HG03280 (cell line): ENCODE data around the gene RAVER1.
A peak's percentile ranks its signal among the peaks of the same experiment; 100 is the strongest.
"Not testable (repeated sequence)": the region's sequence is repeated elsewhere in the genome, so short reads cannot be mapped to it uniquely, and the experiment has no call there.

Experiments
- ATAC-seq: cut with Tn5 transposase; IDR thresholded peaks from one replicate; pipeline ENCODE4 v1.9.1; 2021; ENCODE audit warnings: mild to moderate bottlenecking, moderate library complexity; ENCODE audit not compliant: unreplicated experiment

The RAVER1 gene

DNA sequence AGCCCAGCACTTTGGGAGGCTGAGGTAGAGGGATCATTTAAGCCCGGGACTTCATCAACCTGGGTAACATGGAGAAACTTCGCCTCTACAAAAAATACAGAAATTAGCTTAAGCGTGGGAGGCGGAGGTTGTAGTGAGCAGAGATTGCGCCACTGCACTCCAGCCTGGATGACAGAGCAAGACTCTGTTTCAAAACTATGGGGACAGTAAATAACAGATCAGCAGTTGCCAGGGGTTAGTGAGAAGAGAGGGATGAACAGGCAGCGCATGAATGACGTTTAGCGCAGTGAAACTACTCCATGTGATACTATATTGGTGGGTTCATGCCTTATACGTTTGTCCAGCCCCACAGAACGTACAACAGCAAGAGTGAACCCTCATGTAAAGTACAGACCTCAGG, 13.2 kb upstream of the RAVER1 start:
- ATAC-seq, result no peak

DNA sequence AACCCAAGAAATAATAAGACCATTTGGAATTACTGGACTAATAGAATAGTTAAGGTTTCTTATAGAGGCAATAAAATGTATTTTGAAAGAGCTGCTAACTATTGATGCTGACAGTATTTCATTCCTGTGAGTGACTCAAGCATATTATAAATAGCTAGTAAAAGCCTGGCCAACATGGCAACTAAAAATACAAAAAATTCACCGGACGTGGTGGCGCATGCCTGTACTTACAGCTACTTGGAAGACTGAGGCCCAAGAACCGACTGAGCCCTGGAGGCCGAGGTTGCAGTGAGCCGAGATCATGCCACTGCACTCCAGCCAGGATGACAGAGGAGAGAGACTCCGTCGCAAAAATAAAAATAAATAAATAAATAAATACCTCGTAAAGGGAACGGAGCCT, 11.5 kb upstream of the RAVER1 start:
- no peak for ATAC-seq

DNA sequence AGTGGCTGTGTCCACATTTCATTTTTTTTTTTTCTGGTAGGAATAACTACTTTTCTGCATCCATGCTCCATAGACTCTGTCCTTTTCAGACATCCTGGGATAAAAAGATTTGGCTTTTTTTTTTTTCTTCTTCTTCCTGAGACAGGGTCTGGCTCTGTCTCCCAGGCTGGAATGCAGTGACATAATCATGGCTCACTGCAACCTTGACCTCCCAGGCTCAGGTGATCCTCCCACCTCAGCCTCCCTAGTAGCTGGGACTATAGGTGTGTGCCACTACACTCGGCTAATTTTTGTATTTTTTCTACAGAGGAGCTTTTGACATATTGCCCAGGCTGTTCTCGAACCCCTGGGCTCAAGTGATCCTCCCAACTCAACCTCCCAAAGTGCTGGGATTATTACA, 10.2 kb upstream of the RAVER1 start:
- ATAC-seq, result no peak

DNA sequence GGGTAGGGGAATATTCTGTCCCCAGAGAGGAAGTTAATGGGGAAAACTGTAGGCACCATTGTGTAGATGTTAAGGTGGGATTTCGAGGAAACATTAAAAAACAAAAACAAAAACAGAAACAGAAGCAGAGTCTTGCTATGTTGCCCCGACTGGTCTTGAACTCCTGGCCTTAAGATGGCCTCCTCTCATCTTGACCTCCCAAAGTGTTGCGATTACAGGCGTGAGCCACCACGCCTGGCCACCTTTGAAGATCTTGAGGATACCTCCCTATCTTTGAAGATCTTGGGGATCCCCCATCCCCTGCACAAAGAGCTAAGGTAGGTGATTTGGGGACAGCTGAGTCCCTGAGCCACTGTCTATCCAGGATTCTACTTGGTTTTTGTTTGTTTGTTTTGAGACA, 6.6 kb upstream of the RAVER1 start:
- ATAC-seq, result no peak

DNA sequence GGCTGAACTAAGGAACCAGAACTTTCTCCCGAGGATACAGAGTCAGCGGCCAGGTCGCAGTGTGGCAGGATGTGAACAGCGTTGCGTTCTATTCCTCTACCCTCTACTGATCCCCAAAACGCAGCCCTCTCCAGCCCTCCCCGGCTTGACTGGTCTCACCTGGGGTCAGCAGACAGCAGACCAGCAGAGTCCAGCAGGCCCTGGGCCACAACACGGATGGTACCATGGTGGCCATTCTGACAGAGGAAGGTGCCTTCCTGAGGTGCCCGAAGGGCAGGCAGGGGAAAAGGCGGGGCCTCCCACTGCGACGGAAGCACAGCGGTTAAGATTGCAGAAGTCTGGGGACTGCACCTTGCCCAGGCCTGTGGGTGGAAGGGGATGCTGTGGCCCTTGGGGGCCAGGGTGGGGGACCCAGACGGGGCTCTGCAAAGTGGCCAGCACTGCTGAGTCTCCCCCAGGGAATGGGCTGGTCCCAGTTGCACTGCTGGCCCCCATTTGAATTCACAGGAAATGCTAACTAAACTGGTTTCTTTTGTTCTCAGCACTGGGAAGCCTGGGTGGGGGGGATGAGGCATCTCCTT, 6.1 kb upstream of the RAVER1 start, which contains the start of gene ICAM3:
ICAM3 (minus strand) TSS at position 245 of the 581 bp plus-strand sequence; CDS start at position 235, 10 bp downstream.
- peak; percentile 56 for ATAC-seq

DNA sequence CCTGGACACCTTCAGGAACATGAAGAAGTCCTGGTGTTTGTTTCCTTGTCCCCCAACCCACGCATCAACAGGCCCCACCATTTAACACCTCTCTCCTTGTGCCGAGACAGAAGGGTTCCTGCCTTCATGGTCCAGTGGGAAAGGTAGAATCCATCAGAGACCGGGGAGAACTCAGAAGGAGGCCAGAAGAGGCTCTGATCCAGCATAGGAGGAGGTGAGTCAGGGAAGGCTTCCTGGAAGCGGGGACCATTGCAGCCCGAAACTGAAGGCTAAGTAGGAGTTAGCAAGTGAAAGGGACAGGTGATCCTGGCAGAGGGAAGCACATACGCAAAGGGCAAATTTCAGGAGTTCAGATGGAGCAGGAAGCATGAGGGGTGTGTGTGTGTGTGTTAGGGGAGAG, 5.6 kb upstream of the RAVER1 start:
- ATAC-seq, result no peak

DNA sequence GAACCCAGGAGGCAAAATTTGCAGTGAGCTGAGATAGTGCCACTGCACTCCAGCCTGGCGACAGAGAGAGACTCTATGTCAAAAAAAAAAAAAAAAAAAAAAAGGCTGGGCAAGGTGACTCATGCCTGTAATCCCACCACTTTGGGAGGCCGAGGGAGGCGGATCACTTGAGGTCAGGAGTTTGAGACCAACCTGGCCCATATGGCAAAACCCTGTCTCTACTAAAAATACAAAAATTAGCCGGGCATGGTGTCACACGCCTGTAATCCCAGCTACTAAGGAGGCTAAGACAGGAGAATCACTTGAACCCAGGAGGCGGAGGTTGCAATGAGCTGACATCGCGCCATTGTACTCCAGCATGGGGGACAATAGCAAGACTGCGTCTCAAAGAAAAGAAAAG, 3.4 kb upstream of the RAVER1 start:
- not testable (repeated sequence) for ATAC-seq

DNA sequence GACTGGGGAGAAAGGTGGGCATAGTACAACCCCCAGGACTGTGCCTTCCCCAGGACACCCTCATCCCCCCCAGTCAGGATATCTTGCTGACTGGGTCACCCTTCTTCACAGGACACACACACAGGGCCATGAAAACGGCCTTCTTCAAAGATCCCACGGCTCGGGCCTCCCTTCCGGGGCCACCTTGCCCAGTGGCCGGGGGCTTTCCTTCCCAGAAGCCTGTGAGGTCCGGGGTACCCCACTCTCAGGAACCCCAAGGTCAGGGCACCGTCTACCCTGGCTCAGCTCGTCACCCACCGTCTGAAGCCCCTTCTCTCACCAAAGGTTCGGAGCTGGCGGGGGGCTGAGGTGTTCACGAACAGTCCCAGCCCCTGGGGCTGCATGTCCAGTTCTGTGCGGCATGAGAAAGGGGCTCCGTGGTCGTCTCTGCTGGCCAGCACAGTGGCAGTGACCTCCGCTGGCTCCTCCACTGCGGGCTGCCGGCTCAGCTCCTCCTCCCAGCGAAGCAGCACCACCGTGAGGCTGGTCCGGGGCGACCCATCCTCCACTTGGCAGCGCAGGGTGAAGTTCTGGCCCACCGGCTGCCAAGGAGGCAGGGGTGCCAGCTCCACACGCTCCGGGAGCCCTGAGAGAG, 2.1 kb upstream of the RAVER1 start:
- no peak for ATAC-seq

DNA sequence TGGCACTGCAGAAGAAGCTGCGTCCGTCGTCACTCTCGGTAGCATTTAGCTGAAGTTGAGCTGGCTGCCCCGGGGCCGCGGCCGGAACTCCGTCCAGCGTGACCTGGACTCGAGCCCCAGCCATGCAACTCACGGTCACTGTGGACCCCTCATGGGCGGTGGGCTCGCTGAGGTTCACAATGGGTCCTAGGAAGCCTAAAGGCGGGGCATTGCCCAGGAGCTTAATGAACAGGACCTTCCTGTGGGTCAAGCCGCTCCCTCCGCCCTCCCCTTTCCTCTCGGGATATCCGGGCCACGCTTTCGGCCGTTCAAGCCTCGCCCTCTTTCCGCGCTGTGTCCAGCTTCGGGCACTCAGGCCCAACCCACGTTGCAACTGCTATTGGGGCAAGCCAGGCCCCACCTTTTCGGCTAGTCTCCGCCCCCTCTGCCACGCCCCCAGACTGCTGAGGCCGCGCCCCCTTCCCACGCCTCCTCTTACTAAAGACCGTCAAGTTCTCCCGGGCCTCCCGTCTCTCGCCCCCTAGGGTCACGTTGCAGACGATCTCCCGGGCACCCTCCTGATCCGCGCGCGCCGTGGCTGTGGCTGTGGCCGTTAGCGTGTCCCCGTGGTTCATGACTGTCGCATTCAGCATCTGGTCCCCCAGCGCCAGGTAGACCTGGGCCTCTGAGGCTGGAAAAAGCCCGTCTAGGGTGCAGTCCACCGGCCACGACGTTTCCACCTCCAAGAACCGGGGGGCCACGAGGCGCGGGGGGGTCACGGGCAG, 1.4 kb upstream of the RAVER1 start:
- no peak for ATAC-seq

DNA sequence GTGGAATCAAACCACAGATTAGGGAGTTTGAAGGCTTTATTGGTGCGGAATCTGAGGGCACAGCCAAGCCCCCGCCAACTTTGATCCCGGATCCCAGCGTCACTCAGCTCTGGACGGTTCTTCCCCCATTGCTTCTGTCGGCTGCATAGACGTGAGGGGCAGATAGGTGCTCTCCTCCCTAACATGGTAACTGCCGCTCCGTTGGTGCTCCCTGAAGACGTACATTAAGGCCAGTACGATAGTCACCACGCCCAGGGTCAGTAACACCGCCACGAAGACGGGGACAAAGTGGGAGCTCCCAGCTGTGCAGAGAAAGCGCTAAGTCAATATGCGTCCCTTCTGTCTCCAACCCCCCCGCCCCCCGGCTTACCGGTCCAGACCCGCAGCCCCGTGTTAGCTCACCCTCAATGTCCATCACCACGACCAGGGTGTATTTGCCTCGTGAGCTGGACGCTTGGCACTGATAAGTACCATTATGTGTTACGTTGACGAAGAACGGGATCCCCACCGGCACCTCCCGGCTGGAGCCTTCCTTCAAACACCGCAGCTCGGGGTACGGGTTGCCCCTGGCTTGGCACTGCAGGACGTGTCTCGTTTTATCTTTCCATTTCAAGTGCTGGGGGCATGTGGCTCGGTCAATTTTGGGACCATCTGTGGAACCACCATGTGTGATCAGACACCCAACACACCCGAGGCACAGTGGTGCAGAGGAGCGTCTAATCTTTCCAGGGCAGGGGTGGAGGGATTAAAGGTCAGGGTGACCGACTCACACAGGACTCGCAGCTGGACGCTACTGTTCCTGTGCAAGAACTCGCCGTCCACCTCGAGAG, 644 bp upstream of the RAVER1 start:
- no peak for ATAC-seq

DNA sequence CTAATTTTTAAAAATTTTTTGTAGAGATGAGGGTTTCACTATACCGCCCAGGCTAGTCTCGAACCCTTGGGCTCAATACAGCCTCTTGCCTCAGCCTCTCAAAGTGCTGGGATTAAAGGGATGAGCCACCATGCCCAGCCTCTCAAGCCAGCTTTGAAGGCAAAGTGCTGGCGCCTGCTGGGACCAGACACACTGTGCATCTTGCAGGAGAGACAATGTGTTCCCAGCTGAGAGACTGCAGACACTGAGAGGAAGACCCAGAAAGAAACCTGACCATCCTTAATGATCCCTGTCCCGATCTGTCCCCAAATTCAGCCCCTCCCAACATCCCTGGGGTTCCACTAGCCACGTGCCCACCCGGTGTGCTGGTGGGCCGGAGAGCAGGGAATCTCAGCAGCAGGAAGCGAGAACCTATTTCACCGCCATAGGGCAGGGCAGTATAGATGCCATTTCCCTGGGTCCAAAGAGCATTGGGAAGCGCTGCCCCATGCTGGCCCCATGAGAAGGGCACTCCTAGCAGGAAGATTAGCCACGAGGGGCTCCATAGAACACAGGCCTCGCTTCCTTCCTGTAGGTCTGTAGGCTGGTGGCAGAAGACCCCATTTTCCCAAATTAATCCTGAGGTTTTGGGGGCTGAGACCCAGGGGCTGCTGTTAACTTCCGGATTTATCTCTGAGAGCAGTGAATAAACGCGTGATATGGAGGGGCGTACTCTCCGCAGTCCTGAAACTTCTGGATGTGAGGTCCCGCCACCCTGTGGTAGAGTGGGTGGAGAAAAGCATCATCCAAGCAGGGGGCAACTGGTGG, 968 bp downstream of the RAVER1 start:
- no peak for ATAC-seq

DNA sequence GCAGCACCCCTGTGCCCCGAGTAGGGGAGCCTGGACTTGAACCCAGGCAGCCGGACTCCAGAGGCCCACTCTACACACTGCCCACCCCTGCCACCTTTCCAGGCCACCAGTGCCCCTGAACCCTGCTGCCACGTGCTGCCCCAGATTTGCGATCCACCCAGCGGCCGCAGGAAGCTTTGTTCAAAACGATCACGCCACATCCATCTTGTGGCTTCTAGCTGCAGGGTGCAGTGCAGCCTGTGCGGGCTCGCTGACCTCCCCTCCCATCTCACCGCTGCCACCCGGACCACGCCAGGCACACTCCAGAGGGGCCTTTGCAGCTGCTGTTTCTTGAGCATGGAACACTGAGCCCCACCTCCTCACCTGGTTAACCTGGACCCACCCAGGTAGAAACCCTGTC, 3.8 kb downstream of the RAVER1 start:
- no peak for ATAC-seq

DNA sequence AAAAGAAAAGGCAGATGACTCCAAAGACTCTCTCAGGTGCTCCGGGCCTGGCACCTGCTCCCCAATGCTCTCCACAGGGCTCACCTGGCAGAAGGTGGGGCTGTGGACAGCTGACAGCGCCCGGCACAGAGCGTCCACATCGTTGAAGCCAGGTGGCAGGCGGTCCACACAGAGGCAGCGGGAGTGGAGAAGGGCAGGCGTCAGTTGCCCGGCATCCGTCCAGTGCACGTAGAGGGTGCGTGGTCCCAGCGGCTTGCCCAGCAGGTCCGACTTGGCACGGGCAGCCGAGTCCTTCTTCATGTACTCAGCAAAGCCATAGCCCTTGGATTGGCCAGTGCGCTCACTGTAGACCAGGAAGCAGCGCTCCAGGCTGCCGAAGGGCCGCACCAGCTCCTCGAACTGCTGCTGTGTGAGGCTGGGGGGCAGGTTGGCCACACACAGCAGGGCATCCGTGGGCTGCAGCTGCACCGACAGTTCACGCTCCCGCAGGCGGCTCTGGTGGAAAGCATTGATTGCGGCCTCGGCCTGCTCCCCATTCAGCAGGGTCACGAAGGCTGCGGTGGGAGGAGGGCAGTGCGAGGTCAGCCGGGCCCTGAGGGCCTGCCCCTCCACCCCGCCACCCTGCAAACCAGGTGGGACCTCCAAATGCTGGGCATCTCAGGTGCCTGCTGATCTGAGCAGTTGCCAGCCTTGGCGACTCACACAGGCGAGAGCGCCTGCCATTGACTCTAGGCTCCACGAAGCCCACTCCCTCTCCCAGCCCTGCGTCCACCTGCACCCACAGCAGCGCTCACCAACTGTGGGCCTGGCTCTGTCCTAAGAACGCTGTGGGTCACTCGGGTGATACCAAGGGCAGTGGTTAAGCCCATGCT, 4.5 kb downstream of the RAVER1 start:
- no peak for ATAC-seq

DNA sequence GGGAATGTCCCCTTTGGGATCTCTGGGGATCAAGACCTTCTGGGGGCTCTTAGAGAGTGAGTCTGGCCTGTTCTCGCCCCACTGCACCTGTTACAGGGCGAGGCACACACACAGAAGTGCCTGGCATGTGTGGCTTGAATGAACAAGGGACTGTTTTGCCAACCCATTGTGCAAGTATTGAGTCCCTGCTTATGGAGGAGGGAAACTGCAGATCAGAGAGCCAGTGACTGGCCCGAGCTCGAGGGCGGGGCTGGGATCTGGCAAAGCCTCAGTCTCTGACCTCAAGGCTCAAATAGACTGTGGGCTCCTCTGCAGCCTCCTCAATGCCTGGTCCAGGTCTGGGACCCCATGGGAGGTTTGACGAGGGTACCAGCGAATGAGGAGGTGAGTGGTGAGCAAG, 5.5 kb downstream of the RAVER1 start:
- ATAC-seq, result no peak

DNA sequence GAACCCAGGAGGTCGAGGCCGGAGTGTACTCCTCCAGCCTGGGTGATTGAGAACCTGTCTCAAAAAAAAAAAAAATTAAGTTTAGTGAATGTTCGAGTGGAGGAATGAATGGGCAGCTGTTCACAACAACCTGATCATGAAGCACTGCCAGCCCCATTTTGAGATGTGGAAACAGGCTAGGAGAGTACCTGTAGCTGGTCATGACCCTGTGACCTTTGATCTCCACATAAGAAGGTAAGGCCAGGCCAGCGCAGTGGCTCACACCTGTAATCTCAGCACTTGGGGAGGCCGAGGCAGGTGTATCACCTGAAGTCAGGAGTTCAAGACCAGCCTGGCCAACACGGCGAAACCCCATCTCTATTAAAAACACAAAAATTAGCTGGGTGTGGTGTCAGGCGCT, 7.6 kb downstream of the RAVER1 start:
- no peak for ATAC-seq

DNA sequence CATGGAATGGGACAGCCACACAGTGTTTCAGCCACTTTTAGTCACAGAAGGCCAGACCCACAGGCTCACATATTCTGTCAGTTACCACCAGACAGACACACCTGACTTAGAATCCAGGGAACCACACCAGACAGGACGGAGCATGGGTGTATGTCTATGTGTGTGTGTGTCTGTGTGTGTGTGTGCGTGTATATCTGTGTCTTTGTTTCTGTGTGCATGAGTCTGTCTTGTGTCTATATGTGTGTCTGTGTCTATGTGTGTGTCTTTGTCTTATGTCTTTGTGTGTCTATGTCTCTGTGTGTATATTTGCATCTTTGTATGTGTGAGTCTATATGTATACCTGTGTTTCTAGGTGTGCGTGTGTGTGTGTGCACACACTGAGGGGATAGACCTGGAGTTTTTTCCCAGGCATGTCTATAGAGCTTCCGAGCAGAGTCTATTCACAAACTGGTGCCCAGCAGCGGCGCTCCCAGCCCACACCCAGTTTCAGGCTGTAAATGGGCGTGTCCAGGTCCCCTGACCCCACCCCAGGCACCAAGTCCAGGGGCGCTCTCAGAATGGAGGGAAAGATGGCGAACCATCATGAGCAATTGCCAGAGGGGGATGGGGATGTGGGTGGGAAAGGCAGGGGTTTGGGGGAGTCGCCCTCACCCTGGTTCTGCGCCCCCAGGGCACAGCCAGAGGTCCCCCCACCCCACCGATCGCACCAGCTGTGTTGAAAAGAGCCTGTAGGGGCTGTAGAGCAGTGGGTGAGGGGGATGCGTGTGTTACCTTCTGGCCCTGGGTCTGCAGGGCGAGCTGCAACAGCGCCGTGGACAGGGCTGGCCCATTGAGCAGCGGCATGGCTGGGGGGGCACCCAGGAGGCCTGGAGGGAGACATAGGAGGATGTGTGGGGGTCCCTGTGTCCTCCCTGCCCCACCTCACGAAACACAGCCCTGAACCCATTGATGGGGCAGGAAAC, 11.2 kb downstream of the RAVER1 start:
- no peak for ATAC-seq

DNA sequence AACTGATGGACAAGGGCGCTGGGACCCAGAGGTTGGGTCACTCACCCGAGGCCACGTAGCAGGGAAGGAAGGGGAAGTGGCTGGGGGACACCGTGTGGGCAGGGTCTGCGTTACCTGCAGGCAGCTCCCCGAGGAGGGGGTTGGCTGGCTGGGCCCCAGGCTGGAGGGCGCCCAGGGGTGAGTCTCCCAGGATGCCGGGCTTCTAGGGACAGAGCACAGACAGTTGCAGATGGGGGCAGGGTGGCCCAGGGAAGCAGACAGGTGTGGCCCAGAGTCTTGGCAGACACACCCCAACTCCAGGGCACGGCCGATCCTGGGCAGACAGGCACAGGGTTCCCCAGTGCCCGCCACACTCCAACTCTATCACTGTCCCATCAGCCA, 11.9 kb downstream of the RAVER1 start:
- no peak for ATAC-seq

DNA sequence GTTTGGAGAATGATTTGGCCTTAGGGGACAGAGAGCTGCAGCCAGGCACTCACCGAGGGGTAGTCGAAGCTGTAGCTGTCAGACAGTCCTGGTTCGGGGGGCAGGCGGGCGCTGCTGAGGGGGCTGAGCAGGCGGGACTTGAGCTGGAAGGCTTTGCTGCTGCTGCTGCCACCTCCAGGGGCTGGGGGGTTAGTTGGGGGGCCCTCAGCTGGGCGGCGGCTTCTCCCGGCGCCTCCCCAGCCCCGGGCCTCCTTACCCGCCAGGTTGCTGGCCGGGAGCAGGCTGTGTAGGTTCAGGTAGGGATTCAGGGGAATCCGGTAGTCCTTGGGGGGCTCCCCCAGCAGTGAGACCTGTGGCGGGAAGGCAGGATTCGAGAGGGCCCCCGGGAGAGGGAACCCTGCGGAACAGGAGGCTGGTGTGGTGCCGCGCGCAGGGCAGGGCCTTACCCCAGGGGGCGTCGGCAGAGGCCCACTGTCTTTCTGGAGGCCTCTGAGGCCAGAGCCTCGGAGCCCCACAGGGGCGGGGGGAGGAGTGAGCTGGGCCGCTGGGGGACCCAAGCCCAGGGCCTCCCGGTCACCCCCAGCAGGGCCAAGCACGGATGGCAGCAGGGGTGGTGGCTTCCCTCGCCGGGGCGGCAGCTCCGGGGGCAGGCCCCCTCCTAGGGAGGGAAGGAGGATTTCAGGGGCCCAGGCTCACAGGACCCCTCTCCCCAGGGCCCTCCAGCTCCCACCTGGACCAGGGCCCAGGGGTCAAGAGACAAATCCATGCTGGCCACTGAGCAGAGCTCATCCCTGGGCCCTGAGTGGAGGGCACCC, 12.5 kb downstream of the RAVER1 start:
- no peak for ATAC-seq
